Loucy (cell line): Measurements from ENCODE around the gene CUX1.

ENCODE experiments used
- H2AFZ ChIP-seq: fragments of 200-600 bp; sonication (generic); 2 replicates; pipeline ENCODE4 v1.6.0; 2016; ENCODE audit warnings: antibody characterized with exemption, mild to moderate bottlenecking, low read length, moderate library complexity
- H3F3A ChIP-seq: fragments of 200-600 bp; 2 replicates; pipeline ENCODE4 v1.6.0; 2016; ENCODE audit warnings: antibody characterized with exemption, low read depth, mild to moderate bottlenecking
- H3K27me3 ChIP-seq: fragments of 200-600 bp; sonication (generic); 2 replicates; pipeline ENCODE4 v1.6.1; 2014; ENCODE audit warnings: low read length, mild to moderate bottlenecking; ENCODE audit not compliant: insufficient read depth, poor library complexity, severe bottlenecking
- H3K36me3 ChIP-seq: fragments of 200-600 bp; sonication (generic); 2 replicates; pipeline ENCODE4 v1.6.1; 2016; ENCODE audit warnings: low read length; ENCODE audit not compliant: insufficient read depth
- H3K4me1 ChIP-seq: fragments of 200-600 bp; sonication (generic); 2 replicates; pipeline ENCODE4 v1.5.1; 2014; ENCODE audit warnings: low read length, mild to moderate bottlenecking; ENCODE audit not compliant: insufficient read depth, poor library complexity, severe bottlenecking
- H3K4me2 ChIP-seq: fragments of 200-600 bp; sonication (generic); 2 replicates; pipeline ENCODE4 v1.6.0; 2014; ENCODE audit warnings: antibody characterized with exemption, low read length, low read depth, mild to moderate bottlenecking; ENCODE audit not compliant: poor library complexity, severe bottlenecking
- H3K4me3 ChIP-seq: fragments of 200-600 bp; sonication (generic); 2 replicates; pipeline ENCODE4 v1.5.1; 2014; ENCODE audit warnings: low read length, mild to moderate bottlenecking, mixed read lengths; ENCODE audit not compliant: poor library complexity, severe bottlenecking
- H3K79me2 ChIP-seq: fragments of 200-600 bp; sonication (generic); 2 replicates; pipeline ENCODE4 v1.6.1; 2014; ENCODE audit warnings: low read length; ENCODE audit not compliant: insufficient read depth
- H3K9ac ChIP-seq: fragments of 200-600 bp; sonication (generic); 2 replicates; pipeline ENCODE4 v1.6.0; 2014; ENCODE audit warnings: mild to moderate bottlenecking, low read depth, low read length, moderate library complexity; ENCODE audit not compliant: poor library complexity, severe bottlenecking
- H3K9me2 ChIP-seq: fragments of 200-600 bp; sonication (generic); replicated peaks from 2 replicates; pipeline ENCODE4 v1.6.1; 2016; ENCODE audit warnings: low read depth, low read length, mixed read lengths
- H3K9me3 ChIP-seq: fragments of 200-600 bp; sonication (generic); 2 replicates; pipeline ENCODE4 v1.6.1; 2014; ENCODE audit warnings: mild to moderate bottlenecking, antibody characterized with exemption, low read length, low read depth; ENCODE audit not compliant: insufficient read depth
- H4K20me1 ChIP-seq: fragments of 200-600 bp; sonication (generic); 2 replicates; pipeline ENCODE4 v1.6.0; 2014; ENCODE audit warnings: antibody characterized with exemption, low read length, mild to moderate bottlenecking; ENCODE audit not compliant: insufficient read depth, poor library complexity, severe bottlenecking
- EZH2phosphoT487 ChIP-seq: fragments of 200-600 bp; IDR thresholded peaks from 2 replicates; pipeline ENCODE4 v1.6.1; 2018; ENCODE audit warnings: antibody characterized with exemption, mild to moderate bottlenecking, moderate library complexity, borderline replicate concordance
- TF ChIP-seq, protein P1 (sequence below): fragments of 200-600 bp; sonication (generic); conservative IDR thresholded peaks from 2 replicates; pipeline ENCODE4 v1.5.1; 2014; ENCODE audit warnings: mild to moderate bottlenecking, antibody characterized with exemption, low read length

CUX1 gene

DNA sequence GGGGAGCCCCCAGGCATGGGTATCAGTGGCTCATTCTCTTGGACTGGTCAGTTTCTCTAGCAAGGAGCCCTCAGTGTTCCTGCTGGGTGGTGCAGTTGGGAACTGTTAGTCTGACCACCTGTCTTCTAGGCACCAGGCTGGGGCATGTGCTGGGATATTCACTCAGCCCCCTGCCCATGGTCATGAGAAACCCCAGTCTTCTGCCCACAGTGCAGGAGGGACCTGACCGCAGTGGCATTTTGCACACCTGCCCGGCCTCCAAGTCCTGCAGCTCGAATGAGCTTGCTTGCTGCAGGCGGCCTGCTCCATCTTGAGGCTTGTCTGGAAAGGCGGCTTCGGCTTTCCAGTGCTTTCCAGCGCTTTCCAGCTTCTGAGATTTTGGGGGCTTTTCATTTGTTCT lies 36.3 kb downstream of the CUX1 start:
- H3K4me1 ChIP-seq = peaks cover 11% of the 10 kb centered on the region
- H2AFZ ChIP-seq = no peak overlapping the region
- peaks cover 90% of the 10 kb centered on the region for H3K79me2 ChIP-seq
- H3K4me2 ChIP-seq = no peak overlapping the region
- H3K4me3 ChIP-seq = no peak overlapping the region
- H3K27me3 ChIP-seq = no peaks in the 10 kb centered on the region
- peaks cover 61% of the 10 kb centered on the region for H4K20me1 ChIP-seq
- H3K9ac ChIP-seq = no peak overlapping the region
- no peaks in the 10 kb centered on the region for H3K9me3 ChIP-seq
- peaks cover 14% of the 10 kb centered on the region for H3F3A ChIP-seq
- no peak for TF ChIP-seq EZH2phosphoT487
- TF ChIP-seq, protein P1, sequence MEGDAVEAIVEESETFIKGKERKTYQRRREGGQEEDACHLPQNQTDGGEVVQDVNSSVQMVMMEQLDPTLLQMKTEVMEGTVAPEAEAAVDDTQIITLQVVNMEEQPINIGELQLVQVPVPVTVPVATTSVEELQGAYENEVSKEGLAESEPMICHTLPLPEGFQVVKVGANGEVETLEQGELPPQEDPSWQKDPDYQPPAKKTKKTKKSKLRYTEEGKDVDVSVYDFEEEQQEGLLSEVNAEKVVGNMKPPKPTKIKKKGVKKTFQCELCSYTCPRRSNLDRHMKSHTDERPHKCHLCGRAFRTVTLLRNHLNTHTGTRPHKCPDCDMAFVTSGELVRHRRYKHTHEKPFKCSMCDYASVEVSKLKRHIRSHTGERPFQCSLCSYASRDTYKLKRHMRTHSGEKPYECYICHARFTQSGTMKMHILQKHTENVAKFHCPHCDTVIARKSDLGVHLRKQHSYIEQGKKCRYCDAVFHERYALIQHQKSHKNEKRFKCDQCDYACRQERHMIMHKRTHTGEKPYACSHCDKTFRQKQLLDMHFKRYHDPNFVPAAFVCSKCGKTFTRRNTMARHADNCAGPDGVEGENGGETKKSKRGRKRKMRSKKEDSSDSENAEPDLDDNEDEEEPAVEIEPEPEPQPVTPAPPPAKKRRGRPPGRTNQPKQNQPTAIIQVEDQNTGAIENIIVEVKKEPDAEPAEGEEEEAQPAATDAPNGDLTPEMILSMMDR = no peak
- no peaks in the 10 kb centered on the region for H3K36me3 ChIP-seq
- no peaks in the 10 kb centered on the region for H3K9me2 ChIP-seq

DNA sequence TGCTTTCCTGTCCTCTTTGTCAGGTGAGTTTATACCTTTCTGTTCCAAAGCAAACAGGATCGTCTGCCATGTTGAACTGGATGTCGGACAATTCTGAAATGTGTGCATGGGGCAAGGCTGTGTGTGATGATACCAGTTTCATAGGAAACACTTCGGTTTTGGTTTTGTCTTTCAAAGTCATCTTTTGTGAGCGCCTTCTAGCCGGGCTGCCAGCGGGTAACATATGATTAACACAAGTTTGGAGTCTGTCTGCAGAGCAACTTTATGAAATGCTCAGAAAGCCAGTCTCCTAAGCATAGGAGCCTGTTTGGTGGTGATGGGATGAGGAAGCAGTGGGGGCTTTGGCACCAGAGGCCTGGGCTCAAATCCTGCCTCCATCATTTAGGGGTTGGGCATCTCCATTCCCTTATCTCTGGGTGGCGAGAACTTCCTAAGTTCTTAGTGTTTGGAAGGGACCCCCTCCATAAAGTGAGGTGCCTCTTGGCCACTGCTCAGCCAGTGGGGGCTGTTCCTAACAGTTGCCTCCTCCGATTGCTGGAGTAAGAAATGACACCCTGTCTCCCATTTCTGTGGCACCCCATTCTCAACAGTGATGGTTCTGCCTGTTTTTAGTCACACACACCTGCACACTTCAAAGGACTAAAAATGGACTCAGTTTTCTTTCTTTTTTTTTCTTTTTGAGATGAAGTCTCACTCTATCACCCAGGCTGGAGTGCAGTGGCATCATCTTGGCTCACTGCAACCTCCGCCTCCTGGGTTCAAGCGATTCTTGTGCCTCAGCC lies 36.8 kb downstream of the CUX1 start:
- peaks cover 11% of the 10 kb centered on the region for H3K4me1 ChIP-seq
- H4K20me1 ChIP-seq = peaks cover 61% of the 10 kb centered on the region
- no peak overlapping the region for H3K4me3 ChIP-seq
- no peak overlapping the region for H3K9ac ChIP-seq
- no peaks in the 10 kb centered on the region for H3K9me2 ChIP-seq
- TF ChIP-seq EZH2phosphoT487 = no peak
- TF ChIP-seq, protein P1 = no peak
- H2AFZ ChIP-seq = no peak overlapping the region
- no peaks in the 10 kb centered on the region for H3K27me3 ChIP-seq
- no peaks in the 10 kb centered on the region for H3K9me3 ChIP-seq
- H3K79me2 ChIP-seq = peaks cover 90% of the 10 kb centered on the region
- no peak overlapping the region for H3K4me2 ChIP-seq
- H3F3A ChIP-seq = peaks cover 14% of the 10 kb centered on the region
- no peaks in the 10 kb centered on the region for H3K36me3 ChIP-seq

DNA sequence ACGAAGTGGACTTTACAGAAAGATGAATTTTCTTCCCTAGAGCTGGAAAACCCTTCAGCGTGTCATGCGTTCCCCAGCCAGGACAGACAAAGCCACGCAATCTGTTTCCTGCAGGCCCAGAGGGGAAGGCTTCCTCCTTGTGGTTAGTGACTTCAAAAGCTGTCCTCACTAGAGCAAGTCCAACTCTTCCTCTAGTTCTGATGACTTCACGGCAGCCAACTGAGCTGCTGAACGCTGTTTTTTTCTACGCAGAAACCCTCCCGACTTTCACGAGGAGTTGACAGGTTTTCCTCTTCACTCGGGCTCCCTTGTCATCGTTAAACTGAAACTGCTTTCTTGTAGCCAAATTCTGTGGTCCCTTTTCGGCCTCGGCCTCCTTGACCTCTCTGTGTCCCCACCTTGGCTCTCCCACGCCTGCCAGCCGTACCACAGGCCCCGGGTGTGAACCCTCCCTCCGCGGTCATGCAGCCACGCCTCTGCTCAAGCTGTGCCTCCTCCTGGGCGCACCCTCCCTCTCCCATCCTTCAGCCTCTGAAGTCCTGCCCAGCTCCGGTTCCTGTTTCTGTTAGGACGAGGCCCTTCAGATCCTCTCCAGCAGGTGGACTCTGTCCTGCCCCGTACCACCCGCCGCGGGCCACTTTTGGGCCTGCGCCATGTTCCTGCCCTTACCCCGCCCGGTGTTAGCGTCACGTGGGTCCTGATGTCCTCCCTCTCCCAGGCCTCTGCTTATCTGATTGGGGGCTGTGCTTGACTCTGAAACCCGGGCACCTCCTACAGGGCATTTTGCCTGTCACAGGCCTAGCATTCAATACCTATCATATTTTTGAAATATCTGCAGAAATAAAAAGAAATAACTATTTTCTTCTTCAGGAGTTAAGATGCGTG lies 39.3 kb downstream of the CUX1 start:
- TF ChIP-seq, protein P1 = peak; percentile 63
- no peak for TF ChIP-seq EZH2phosphoT487
- Histone ChIP-seq H3K4me3 (peak overlapping the region; percentile 67), H3F3A (peaks cover 14% of the 10 kb centered on the region), H3K4me2 (peak overlapping the region; percentile 73), H3K9me2 (no peaks in the 10 kb centered on the region), H3K9me3 (no peaks in the 10 kb centered on the region), H2AFZ (peak overlapping the region; percentile 44; the same call in 1 of the 2 replicates), H4K20me1 (peaks cover 61% of the 10 kb centered on the region), H3K9ac (peak overlapping the region; percentile 61), H3K79me2 (peaks cover 90% of the 10 kb centered on the region), H3K36me3 (0 out of 2 replicates have a peak, but pooled peaks cover 3% of the 10 kb centered on the region), H3K4me1 (peaks cover 11% of the 10 kb centered on the region), H3K27me3 (no peaks in the 10 kb centered on the region)
